Motor neuron (in vitro differentiated cells): ENCODE results near the gene RNU7-1. TPM values are rescaled to one million over a fixed set of nuclear protein-coding genes. Genes with fewer than 3 reads are reported as not detected.

Experiments used
- ATAC-seq, 8 experiments: fragments of 200-7000 bp; cut with Tn5 transposase; replicated peaks in 6 of 8; 2 replicates each; pipeline ENCODE4 v1.8.0; 2021; ENCODE audit warnings: mild to moderate bottlenecking in 8 of 8, moderate library complexity in 8 of 8
- H3K27ac ChIP-seq, 2 donors: fragments of 250-450 bp; sonication (Bioruptor Pico); 2 replicates each; pipeline ENCODE4 v1.9.0; 2021; ENCODE audit warnings: antibody characterized with exemption in 2 of 2, mild to moderate bottlenecking in 2 of 2, moderate library complexity in 1 of 2
- H3K4me1 ChIP-seq, 2 donors: fragments of 250-450 bp; sonication (Bioruptor Pico); replicated peaks in 1 of 2; 2 replicates each; pipeline ENCODE4 v1.6.1; 2021; ENCODE audit warnings: antibody characterized with exemption in 2 of 2, mild to moderate bottlenecking in 2 of 2, moderate library complexity in 1 of 2
- H3K4me3 ChIP-seq, 5 donors: fragments of 250-450 bp; sonication (Bioruptor Pico); 2 replicates each; pipeline ENCODE4 v1.9.0; 2021; ENCODE audit warnings: antibody characterized with exemption in 5 of 5, mild to moderate bottlenecking in 5 of 5, moderate library complexity in 4 of 5
- WGBS, 10 experiments: fragments of 450-650 bp; shearing (Covaris generic); methylation state at CpG; one replicate each; pipeline ENCODE4 v1.0.0; 2022; 5-methylcytosine and 5-hydroxymethylcytosine counted together
- in situ Hi-C, 9 experiments: fragments of 400-800 bp; cut with MboI; loops; one replicate each; pipeline ENCODE4 v1.15.0; 2021; ENCODE audit warnings: low sequenced_read_pairs in 9 of 9, low pct_unique_long_range_greater_than_20kb in 2 of 9; ENCODE audit not compliant: unreplicated experiment in 9 of 9
- total RNA-seq, 8 experiments: library from RNA; unstranded; fragments of 300-600 nt; gene quantifications; 2 replicates each; pipeline versions ENCODE4 v1.2.3 to v1.2.4, GENCODE V29; 2022

RNU7-1 gene
- total RNA-seq, 8 experiments from 2014 or later: not detected

DNA sequence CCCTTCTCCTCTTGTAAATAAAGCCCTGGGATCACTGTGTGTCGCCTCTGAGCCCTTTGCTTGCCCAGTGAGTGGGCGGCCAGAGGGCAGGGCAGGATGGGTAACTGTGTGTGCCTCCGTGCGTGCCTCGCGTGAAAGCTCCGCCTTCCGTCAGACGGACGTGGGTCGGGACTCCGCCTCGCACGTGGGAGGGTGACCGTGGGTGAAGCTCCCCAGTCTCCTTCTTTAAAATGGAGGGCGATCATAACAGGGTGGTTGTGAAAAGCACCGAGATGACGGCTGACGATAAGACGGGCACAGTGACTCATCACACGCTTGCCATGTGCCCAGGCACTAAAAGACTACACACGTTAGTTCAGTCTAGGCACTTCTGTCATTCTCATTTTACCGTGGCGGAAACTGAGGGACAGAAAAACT is 17.7 kb downstream of the RNU7-1 start:
- ATAC-seq: peak in 3 of 8 experiments; percentile 5 to 31 (median 10)
- Histone ChIP-seq H3K27ac (peak overlapping the region in 1 of 2 donors; percentile 13), H3K4me3 (no peak overlapping the region), H3K4me1 (peaks cover 14 to 35% of the 10 kb centered on the region in 2 donors)
- in situ Hi-C loops: loop anchor here in 1 of 9 experiments (25.0 kb wide), 1 partner anchor 151 kb away; the partner anchor contains the start of gene C1RL
- WGBS, 10 experiments: 21 to 100% (median 95%) methylated on average over 1 to 18 of the region's 24 CpGs; no CpG with 5 or more reads in 5 of the 10 experiments

DNA sequence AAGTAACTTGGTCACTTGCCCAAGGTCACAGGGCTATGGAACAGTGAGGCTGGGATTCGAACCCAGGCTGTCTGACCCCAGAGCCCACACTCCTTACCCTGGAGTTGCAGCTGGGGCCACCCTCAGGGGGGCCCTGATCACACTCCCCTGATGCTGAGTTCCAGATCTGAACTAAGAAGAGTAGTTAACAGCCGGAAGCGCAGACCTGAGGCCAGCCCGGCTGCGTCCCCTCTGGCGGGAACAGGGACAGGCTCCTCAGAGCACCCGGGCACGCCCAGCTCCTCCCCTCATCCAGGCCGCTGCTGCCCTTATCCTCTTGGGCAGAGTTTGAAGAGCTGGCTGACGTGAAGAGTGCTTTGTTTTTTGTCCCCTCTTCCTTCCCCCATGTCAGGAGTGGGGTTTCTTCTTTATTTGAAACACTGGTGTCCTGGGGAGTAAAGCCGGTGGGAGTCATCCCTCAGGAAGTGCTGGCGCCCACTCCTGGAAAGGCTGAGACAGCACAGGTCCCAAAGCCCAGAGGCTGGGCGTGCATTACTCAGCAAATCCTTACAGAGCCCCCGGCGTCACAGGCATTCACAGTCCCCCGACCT is 18.2 kb downstream of the RNU7-1 start:
- in situ Hi-C loops: loop anchor here in 1 of 9 experiments (25.0 kb wide), 1 partner anchor 151 kb away; the partner anchor contains the start of gene C1RL
- 0 to 49% (median 20%) methylated on average over 1 to 8 of the region's 16 CpGs; no CpG with 5 or more reads in 3 of the 10 experiments for WGBS, 10 experiments
- peak; percentile 67 to 81 (median 76) for ATAC-seq
- Histone ChIP-seq H3K4me1 (peaks cover 14 to 35% of the 10 kb centered on the region in 2 donors), H3K27ac (peak overlapping the region in 1 of 2 donors; percentile 42), H3K4me3 (no peak overlapping the region)

DNA sequence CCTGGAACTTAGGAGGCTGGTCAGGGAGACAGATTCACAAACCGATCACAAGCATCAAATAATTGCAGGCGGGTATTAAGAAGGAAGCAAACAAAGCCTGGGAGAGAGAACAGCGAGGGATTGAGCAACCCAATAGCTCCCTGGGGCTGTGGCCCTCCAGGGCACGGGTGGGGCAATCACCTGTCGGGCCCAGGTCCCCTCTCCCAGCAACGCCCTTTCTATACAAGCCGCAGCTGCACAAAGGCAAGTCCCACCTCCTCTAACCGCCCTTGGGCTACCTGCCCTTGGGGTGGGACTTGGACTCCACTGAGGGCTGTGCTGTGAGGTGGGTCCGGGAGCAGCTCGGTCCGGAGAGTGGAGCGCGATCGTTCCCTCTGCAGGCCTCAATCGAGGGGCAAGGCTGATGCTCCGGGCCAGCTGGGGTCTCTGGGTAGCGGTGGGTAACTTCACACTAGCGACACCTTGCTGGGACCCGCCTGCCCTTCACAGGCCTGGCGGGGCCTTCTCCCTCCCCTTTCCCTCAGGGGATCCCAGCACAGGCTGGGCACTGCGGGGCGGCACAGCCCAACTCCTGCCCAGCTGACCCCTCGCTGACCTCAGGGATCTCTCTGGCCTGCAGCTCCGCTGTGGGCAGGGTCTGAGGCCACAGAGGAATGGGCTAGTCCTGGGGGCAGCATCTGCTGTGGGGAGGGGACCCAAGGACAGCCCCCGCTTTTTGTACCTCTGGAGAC is 18.8 kb downstream of the RNU7-1 start:
- in situ Hi-C loops: loop anchor here in 1 of 9 experiments (25.0 kb wide), 1 partner anchor 150 kb away; the partner anchor contains the start of gene C1RL
- whole genome bisulfite sequencing, 10 experiments: 68 to 100% (median 85%) methylated on average over 1 to 7 of the region's 25 CpGs; no CpG with 5 or more reads in 4 of the 10 experiments
- H3K4me1 ChIP-seq: peaks cover 14 to 35% of the 10 kb centered on the region in 2 donors
- H3K27ac ChIP-seq: peak overlapping the region in 1 of 2 donors; percentile 42
- peak in 6 of 8 experiments; percentile 1 to 8 (median 7) for ATAC-seq
- H3K4me3 ChIP-seq: no peak overlapping the region

DNA sequence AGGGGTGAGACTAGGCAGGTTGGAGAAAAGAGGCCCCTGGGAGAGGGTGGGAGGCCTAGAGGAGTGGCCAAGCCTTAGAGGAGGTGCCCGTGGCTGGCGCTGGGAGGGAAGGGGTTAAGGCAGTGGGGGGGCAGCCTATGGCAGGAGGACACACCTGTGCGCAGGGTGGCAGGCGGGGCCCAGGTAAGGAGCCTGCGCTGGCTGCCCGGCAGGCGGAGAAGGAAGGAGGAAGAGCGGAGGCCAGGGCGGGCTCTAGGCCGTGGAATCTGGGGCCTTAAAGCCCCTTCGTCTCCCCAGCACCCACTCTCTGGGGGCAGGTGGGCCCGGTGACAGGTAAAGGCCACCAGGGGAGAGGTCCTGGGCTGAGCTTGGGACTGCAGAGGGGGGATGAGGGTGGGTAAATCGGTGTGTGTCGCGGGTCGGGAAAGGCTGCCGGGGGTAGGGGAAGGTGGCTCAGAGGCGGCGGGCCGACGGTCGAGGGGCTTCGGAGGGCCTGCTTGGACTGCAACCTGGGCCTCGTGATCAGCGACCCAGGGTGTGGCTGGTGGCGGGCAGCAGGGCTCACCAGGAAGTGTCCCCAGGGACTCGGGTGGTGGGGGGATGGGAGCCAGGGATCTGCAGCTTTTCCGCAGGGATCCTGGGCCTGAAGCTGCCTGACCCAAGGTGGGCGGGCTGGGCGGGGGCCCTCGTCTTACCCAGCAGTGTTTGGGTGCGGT is 19.6 kb downstream of the RNU7-1 start:
- in situ Hi-C loops: loop anchor here in 1 of 9 experiments (25.0 kb wide), 1 partner anchor 149 kb away; the partner anchor contains the start of gene C1RL

DNA sequence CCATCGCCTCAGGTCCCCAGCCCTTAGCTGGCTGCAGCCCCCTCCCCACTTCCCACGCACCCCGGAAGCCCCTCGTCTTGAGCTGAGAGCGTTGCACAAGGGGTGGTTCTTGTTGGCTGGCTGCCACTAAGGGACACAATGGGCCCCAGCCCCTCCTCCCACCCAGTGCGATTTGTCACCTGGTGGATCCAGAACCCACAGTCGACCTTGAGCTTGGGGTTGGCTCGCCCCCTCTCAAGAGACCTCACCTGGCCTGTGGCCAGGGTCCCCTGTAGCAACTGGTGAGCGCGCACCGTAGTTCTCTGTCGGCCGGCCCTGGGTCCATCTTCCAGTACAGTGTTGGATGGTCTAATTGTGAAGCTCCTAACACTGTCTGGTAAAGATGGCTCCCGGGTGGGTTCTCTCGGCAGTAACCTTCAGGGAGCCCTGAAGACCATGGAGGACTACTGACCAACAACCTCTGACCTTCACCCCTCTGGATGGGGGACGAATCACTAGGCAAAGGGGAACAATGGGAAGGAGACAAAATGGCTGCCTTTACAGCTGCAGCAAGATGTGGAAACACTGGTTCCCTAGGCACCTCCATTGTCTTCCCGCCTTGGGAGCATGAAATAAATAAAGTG is 20.3 kb downstream of the RNU7-1 start:
- Histone ChIP-seq H3K4me3 (no peak overlapping the region), H3K4me1 (peaks cover 16 to 36% of the 10 kb centered on the region in 2 donors), H3K27ac (peak overlapping the region in 1 of 2 donors; percentile 35)
- WGBS, 10 experiments: 37 to 100% (median 93%) methylated on average over 1 to 3 of the region's 17 CpGs; no CpG with 5 or more reads in 5 of the 10 experiments
- ATAC-seq: no peak
- in situ Hi-C loops: loop anchor here in 1 of 9 experiments (25.0 kb wide), 1 partner anchor 148 kb away; the partner anchor contains the start of gene C1RL

More for the DNA sequence above, 19.6 kb downstream of the RNU7-1 start:
- WGBS, 10 experiments: 90% methylated on average over 2 of the region's 32 CpGs; no CpG with 5 or more reads in 9 of the 10 experiments
- no peak overlapping the region for H3K4me3 ChIP-seq
- H3K27ac ChIP-seq: no peak overlapping the region
- ATAC-seq: no peak
- peaks cover 14 to 35% of the 10 kb centered on the region in 2 donors for H3K4me1 ChIP-seq

DNA sequence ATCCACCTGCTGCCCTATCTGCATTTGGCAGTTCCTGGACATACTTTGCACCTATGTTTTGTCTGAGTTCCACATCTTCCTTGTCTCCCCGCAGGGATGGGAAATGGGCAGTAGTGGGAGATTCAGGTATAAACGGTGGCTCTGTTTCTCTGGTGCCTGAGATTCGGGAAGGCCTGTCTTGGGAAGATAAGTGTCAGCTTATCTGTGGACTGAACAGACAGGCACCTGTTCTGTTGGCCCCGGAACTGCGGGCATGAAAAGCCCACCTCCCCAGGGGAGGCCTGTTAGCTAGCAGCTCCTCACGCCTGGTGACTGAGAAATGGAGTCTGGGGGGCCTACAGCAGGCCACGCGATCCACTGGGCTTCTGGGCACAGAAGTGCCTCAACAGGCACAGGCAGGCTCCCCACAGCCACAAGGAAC is 21.0 kb downstream of the RNU7-1 start:
- peak in 1 of 8 experiments; percentile 3 for ATAC-seq
- WGBS, 10 experiments: 72 to 100% (median 89%) methylated on average over 1 to 8 of the region's 8 CpGs; no CpG with 5 or more reads in 2 of the 10 experiments
- Histone ChIP-seq H3K4me1 (peaks cover 22 to 43% of the 10 kb centered on the region in 2 donors), H3K4me3 (no peak overlapping the region), H3K27ac (peak overlapping the region in 1 of 2 donors; percentile 35)
- in situ Hi-C loops: loop anchor here in 1 of 9 experiments (25.0 kb wide), 1 partner anchor 148 kb away; the partner anchor contains the start of gene C1RL

DNA sequence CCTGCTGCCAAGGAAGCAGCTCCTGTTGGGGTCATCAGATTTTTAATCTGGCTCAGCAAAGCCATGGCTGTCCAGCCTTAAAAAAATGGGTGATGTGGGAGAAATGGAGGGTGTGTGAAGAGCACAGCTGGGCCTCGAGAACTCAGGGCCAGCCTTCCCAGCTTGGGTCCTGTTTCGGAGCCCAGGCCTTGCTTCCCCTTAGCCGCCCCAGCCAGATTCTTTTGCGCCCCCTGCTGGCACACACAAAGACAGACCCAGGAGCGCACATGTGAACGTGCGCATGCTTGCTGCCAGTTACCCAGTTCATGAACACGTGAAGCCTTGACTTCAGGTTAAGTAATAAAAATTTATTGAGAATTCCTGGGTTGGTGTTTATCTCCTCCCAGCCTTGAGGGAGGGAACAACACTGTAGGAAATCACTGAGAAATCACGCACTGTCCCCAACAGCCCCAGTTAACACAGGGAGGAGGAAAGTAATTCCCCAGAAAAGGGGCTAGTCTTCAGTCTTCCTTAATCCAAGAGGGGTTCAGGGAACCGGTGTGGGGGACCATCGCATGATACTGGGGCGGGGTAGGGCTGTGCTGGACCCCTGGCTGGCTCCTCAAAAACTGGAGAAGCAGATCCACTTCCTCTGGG is 21.5 kb downstream of the RNU7-1 start:
- Histone ChIP-seq H3K4me1 (peaks cover 22 to 45% of the 10 kb centered on the region in 2 donors), H3K4me3 (no peak overlapping the region), H3K27ac (peak overlapping the region in 1 of 2 donors; percentile 35)
- in situ Hi-C loops: loop anchor here in 1 of 9 experiments (25.0 kb wide), 1 partner anchor 147 kb away; the partner anchor contains the start of gene C1RL
- ATAC-seq: peak; percentile 31 to 80 (median 78)
- 6 to 53% (median 30%) methylated on average over 1 to 5 of the region's 12 CpGs; no CpG with 5 or more reads in 3 of the 10 experiments for WGBS, 10 experiments

DNA sequence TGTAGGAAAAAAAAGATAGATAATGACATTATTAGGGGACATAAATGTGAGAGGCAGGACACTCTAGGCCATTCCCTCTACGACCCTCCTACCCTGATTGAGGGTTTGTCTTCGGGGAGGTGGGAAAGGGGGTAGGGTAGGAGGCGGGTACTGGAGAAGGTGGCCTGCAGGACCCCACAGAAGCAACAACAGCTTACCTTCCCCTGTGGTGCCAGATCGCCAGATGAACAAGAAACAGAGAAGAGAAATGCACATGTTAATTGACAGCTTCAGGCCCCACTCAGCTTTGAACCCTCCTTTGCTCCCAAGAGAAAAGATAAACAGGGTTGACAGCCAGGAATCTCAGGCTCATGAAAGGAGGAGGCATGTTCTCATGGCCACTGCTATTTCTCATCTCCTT is 22.1 kb downstream of the RNU7-1 start:
- H3K27ac ChIP-seq: no peak overlapping the region
- ATAC-seq: no peak
- in situ Hi-C loops: loop anchor here in 1 of 9 experiments (25.0 kb wide), 1 partner anchor 147 kb away; the partner anchor contains the start of gene C1RL
- 60 to 100% (median 80%) methylated on average over 1 to 2 of the region's 4 CpGs; no CpG with 5 or more reads in 5 of the 10 experiments for WGBS, 10 experiments
- H3K4me3 ChIP-seq: no peak overlapping the region
- peaks cover 22 to 45% of the 10 kb centered on the region in 2 donors for H3K4me1 ChIP-seq

DNA sequence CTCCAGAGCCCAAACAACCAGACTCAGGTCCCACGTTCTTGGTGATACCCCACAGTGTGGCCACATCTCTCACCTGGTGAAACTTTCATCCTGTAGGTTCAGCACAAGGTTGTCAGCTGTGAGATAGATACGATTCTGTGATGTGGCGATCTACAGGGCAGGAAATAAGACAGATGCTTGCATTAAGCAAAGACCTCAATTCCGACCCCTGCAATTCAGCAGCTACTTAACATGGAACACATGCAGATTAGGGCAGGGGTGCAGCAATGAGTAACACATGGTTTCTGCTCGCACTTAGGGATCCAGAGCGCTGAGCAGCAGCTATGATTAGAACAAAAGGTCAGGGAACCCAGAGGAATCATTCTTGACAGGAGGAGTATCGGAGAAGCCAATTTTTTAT is 22.7 kb downstream of the RNU7-1 start:
- Histone ChIP-seq H3K4me1 (peaks cover 22 to 44% of the 10 kb centered on the region in 2 donors), H3K27ac (no peak overlapping the region), H3K4me3 (no peak overlapping the region)
- in situ Hi-C loops: loop anchor here in 1 of 9 experiments (25.0 kb wide), 1 partner anchor 146 kb away; the partner anchor contains the start of gene C1RL
- WGBS, 10 experiments: 53 to 100% (median 85%) methylated on average over 1 to 5 of the region's 7 CpGs; no CpG with 5 or more reads in 2 of the 10 experiments
- ATAC-seq: no peak

DNA sequence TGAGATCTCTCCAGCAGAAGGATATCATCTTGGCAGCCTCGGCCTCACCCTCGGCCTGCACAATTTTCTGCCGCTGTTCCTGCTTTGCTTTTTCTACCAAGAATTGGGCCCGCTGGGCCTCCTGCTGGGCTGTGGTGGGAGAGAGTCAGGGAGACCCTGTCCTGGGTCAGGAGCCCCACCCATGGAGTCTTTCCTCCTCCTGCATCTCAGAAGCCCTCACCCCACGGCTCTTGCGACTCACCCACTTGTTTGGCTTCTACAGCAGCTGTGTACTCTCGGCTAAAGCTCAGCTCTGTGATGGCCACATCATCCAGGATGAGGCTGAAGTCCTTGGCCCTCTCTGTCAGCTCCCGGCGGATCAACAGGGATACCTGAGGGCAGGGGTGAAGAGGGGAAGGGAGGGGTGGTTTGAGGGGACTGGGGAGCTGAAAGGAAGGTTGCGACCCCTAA is 24.1 kb downstream of the RNU7-1 start:
- in situ Hi-C loops: loop anchor here in 1 of 9 experiments (25.0 kb wide), 1 partner anchor 145 kb away; the partner anchor contains the start of gene C1RL
- peaks cover 18 to 30% of the 10 kb centered on the region in 2 donors for H3K4me1 ChIP-seq
- ATAC-seq: no peak
- H3K27ac ChIP-seq: no peak overlapping the region
- H3K4me3 ChIP-seq: no peak overlapping the region
- 33 to 89% (median 80%) methylated on average over 1 to 5 of the region's 10 CpGs; no CpG with 5 or more reads in 7 of the 10 experiments for WGBS, 10 experiments

DNA sequence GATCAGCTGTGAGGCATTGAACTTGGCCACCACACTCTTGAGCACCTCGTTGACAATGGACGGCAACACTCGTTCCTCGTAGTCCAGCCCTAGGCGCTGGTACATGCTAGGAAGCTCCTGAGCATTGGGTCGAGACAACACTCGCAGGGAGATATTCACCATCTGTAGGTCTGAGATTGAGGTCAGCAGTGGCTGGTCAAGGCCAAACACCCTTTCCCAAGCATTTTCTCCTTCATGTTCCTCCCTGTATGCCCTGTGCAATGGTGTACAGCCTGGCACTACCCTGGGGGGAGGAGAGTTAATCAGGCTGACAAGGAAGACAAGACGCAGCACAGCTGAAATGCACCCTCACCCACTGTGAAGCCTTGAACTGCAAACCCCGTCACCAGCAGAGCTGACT is 24.8 kb downstream of the RNU7-1 start:
- Histone ChIP-seq H3K27ac (no peak overlapping the region), H3K4me3 (no peak overlapping the region), H3K4me1 (peaks cover 18 to 24% of the 10 kb centered on the region in 2 donors)
- ATAC-seq: no peak
- 84 to 100% (median 92%) methylated on average over 1 to 5 of the region's 9 CpGs; no CpG with 5 or more reads in 3 of the 10 experiments for WGBS, 10 experiments
- in situ Hi-C loops: loop anchor here in 1 of 9 experiments (25.0 kb wide), 1 partner anchor 144 kb away; the partner anchor contains the start of gene C1RL
